Lower leg skin (tissue), 4 donors: ENCODE measurements around the gene RFC2. TPM values are rescaled to one million over a fixed set of nuclear protein-coding genes. Genes with fewer than 3 reads are reported as not detected.

Experiments
- DNase-seq, 2 donors: peaks; one replicate each; pipeline ENCODE4 v3.0.0-alpha.2; 2019; ENCODE audit warnings: low spot score in 2 of 2
- H3K4me3 ChIP-seq: fragments of 200-600 bp; sonication (generic); 2 replicates; pipeline ENCODE4 v1.5.1; 2017; ENCODE audit warnings: mild to moderate bottlenecking, low read depth; ENCODE audit not compliant: poor library complexity, severe bottlenecking
- CTCF ChIP-seq, 3 donors: fragments of 450-650 bp; IDR thresholded peaks; one replicate each; pipeline ENCODE4 v1.5.1; 2016; ENCODE audit warnings: antibody characterized with exemption in 3 of 3, mild to moderate bottlenecking in 3 of 3, moderate library complexity in 2 of 3
- POLR2A ChIP-seq, 2 donors: fragments of 450-650 bp; IDR thresholded peaks; one replicate each; pipeline ENCODE4 v1.6.1; 2016 to 2017; ENCODE audit warnings: antibody characterized with exemption in 2 of 2, mild to moderate bottlenecking in 1 of 2, moderate library complexity in 1 of 2
- WGBS, 2 donors: methylation state at CpG; one replicate each; pipeline ENCODE4 v1.1.5; 2018; 5-methylcytosine and 5-hydroxymethylcytosine counted together
- intact Hi-C: fragments of 100-400 bp; cut with DNase I; formaldehyde crosslinking; loops from one replicate; pipeline ENCODE4 v1.15.0; 2023; ENCODE audit warnings: low total_unique reads
- total RNA-seq, 4 donors: library from RNA; depleted of rRNA; stranded (reverse); fragments of >200 nt; gene quantifications; one replicate each; pipeline ENCODE4 v1.1.0, GENCODE V29; 2016

Gene RFC2
- total RNA-seq, 4 donors from 2014 or later: 15.3 to 26.5 (median 23.9) TPM

GRCh38 chr7:74233655-74234285 is 20.4 kb downstream of the RFC2 start:
- intact Hi-C loops: no loop called here
- TF ChIP-seq POLR2A (IDR thresholded peaks at IDR 0.05): no peak
- TF ChIP-seq CTCF (IDR thresholded peaks at IDR 0.05): no peak
- no peak overlapping the region for H3K4me3 ChIP-seq
- DNase-seq: no peak
- WGBS, 2 donors: 87 to 88% methylated on average over 13 of the region's 13 CpGs

GRCh38 chr7:74231232-74231590 is 23.0 kb downstream of the RFC2 start:
- no peak for DNase-seq
- WGBS, 2 donors: 85 to 89% methylated on average over 12 of the region's 12 CpGs
- TF ChIP-seq CTCF (IDR thresholded peaks at IDR 0.05): no peak
- TF ChIP-seq POLR2A (IDR thresholded peaks at IDR 0.05): no peak
- H3K4me3 ChIP-seq: no peak overlapping the region
- intact Hi-C loops: no loop called here

- intact Hi-C loops: no loop called here
- H3K4me3 ChIP-seq: no peak overlapping the region
- TF ChIP-seq CTCF (IDR thresholded peaks at IDR 0.05) (no peak), POLR2A (IDR thresholded peaks at IDR 0.05) (no peak)
- DNase-seq: no peak
- 95 to 96% methylated on average over 15 of the region's 15 CpGs for WGBS, 2 donors
Observed at GRCh38 chr7:74230446-74231231, 23.6 kb downstream of the RFC2 start.

GRCh38 chr7:74228951-74229900 is 25.0 kb downstream of the RFC2 start:
- no peak for TF ChIP-seq POLR2A (IDR thresholded peaks at IDR 0.05)
- no peak for TF ChIP-seq CTCF (IDR thresholded peaks at IDR 0.05)
- intact Hi-C loops: no loop called here
- DNase-seq: no peak
- no peak overlapping the region for H3K4me3 ChIP-seq
- 94 to 95% methylated on average over 9 of the region's 9 CpGs for WGBS, 2 donors

GRCh38 chr7:74226633-74227032 is 27.6 kb downstream of the RFC2 start:
- WGBS, 2 donors: 77 to 93% methylated on average over 5 of the region's 5 CpGs
- no peak for TF ChIP-seq CTCF (IDR thresholded peaks at IDR 0.05)
- TF ChIP-seq POLR2A (IDR thresholded peaks at IDR 0.05): no peak
- no peak for DNase-seq
- H3K4me3 ChIP-seq: no peak overlapping the region
- intact Hi-C loops: no loop called here
